Measurements from ENCODE around the gene C11orf87.

- no peak for TF ChIP-seq CTCF (conservative IDR thresholded peaks at IDR 0.05; ENCODE audit: low read depth, low read length)
- TF ChIP-seq POLR2A (IDR thresholded peaks at IDR 0.05; ENCODE audit: low read depth, low read length), result no peak
- TF ChIP-seq RAD21 (IDR thresholded peaks at IDR 0.05; ENCODE audit: low read length), result no peak
Observed at GRCh38 chr11:109454857-109455256, 32.9 kb downstream of the C11orf87 start.

Data from IMR-90 (cell line).